A549 treated with AZD2906 at 1 μM for 4 hours (cell line): Measurements from ENCODE around the gene MOV10L1. TPM values are rescaled to one million over a fixed set of nuclear protein-coding genes. Genes with fewer than 3 reads are reported as not detected.

ENCODE experiments used
- total RNA-seq: library from RNA; stranded (reverse); fragments of 200-300 nt; extraction: Qiagen RNA extraction; gene quantifications from 5 replicates; pipeline ENCODE4 v1.2.3, GENCODE V29; 2022

MOV10L1 gene
- not detected in 5 replicates for total RNA-seq

DNA sequence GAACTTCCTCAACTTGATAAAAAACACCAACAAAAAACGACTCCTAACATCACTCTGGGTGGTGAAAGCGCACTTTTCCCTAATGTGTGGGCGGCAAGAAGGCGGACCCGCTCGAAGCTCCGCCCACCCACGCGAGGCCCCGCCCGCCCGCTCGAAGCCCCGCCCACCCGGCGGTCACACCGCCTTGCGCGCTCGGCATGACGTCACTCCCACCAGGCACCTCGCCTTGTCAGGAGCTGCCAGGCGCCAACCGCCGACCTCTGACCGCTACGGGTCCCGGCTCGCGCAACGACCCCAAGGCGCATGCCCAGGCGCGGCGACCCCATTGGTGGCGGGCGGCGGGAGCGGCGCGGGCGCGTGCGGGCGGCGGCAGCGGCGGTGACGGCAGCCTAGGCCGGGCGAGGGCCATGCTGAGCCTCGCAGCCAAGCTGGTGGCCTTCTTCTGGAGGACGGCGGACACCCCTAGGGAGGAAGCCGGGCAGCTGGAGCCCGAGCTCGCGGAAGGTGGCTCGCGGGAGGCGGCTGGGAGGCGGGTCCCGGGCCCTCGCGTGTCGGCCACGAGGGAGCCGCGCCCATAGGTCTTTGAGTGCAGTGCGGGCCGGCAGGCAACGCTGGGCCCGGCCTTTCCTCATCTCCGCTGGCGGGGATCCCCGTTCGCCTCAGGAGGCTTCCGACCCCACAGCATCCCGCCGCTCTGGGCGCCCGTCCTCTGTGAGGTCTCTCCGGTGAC is at the start of gene MOV10L1:
MOV10L1 (plus strand) TSS at position 325 of the 730 bp plus-strand sequence; CDS start at position 408, 83 bp downstream.

DNA sequence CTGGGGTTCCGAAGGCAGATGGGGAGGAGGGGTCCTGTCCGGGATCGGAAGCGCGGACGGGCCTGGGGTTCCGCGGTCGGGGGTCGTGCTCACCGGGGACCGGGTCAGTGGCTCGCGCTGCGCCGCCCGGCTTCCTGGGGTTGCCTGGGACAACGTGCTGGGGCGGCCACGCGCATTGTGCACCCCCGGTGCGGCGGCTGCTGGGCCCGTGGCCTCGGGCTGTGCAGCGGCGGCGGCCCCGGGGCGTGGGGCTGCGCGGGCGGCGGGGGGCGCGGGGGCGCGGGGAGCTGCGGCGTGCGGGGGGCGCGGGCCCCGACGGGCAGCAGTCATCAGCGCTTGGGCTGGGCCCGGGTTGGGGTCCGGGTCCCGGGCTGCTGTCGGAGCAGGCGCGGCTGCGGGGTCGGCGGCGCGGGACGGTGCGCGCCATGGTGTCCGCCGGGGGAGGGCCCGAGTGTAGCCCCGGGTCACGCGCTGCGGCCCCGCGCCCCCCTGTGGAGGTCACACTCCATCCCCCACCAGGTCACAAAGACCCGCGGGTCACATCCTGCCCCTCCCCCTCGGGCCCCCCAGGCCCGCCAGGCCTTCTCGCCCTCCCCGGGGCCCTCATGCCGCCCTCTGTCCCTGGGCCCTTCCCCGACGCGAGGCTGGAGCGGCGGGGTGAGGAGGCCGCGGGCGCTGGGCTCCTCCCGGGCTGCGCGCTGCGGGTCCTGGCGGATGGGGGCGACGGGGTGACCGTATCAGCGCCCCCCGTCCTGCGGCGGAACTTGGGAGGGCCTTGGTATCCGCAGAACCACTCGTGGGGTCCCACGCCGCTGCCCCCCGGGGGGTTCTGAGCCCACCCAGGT is 31.5 kb upstream of the MOV10L1 start, which contains the start of gene TTLL8:
TTLL8 (minus strand) TSS at position 238 of the 845 bp plus-strand sequence.

GRCh38 chr22:50085211-50085972 is 4.4 kb upstream of the MOV10L1 start, which contains the start of gene MLC1:
Gene MLC1, minus strand, starts transcription at chr22:50085426. Its CDS starts 524 bp downstream, at chr22:50084902.

DNA sequence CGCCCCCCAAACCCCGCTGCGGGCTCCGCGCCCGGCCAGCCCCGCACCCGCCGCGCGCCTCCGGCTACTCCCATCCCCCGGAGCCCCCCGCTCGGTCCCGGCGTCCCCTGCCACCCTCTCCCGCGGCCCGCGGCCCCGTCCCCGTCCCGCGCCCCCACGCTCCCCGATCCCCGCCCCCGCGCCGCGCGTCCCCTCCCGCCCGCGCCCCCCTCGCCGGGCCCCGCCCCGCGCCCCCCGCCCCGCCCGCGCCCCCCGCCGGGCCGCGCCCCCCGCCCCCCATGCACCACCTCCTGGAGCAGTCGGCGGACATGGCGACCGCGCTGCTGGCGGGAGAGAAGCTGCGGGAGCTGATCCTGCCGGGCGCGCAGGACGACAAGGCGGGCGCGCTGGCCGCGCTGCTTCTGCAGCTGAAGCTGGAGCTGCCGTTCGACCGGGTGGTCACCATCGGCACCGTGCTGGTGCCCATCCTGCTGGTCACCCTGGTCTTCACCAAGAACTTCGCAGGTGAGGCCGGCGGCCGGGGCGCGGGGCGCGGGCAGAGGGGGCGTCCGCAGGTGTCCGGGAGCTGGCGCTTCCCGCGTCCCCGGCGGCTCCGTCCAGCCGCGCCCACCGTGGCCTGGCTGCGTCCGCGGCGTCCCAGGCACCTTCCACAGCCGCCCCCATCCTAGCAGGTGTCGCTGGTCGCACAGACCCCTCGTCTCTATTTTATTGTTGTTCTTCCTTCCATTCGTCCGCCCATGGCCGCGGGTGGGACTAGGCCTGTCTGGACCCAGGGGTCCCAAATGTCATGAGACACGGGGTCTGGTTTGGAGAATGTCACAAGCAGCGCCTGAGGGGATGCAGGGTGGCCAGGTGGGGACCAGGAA is 80.9 kb downstream of the MOV10L1 start, which contains the start of gene PANX2:
PANX2 (plus strand) TSS at position 279 of the 866 bp plus-strand sequence; CDS start at position 279, 0 bp downstream.

GRCh38 chr22:50185375-50186087 is 95.7 kb downstream of the MOV10L1 start, which contains the start of gene TRABD:
Gene TRABD, plus strand, starts transcription at chr22:50185913. Its CDS starts 7,148 bp downstream, at chr22:50193061.

GRCh38 chr22:50200461-50201190 is 110.8 kb downstream of the MOV10L1 start, which contains the start of gene SELENOO:
Gene SELENOO, plus strand, starts transcription at chr22:50201011. Its CDS starts 26 bp downstream, at chr22:50201037.

Other genes starting within 250 kb of the MOV10L1 start
- 9.8 to 12.9 TPM (median 11.5 TPM) in 5 replicates for gene ZBED4, start 236.2 kb upstream of the MOV10L1 start, total RNA-seq
- 7.0 to 12.4 TPM (median 10.7 TPM) in 5 replicates for gene ALG12, start 171.6 kb upstream of the MOV10L1 start, total RNA-seq
- gene CRELD2, start 171.4 kb upstream of the MOV10L1 start, total RNA-seq = 21.8 to 33.6 TPM (median 29.0 TPM) in 5 replicates
- gene PIM3, start 129.2 kb upstream of the MOV10L1 start, total RNA-seq = 50.2 to 87.4 TPM (median 85.3 TPM) in 5 replicates
- 0.02 to 0.08 TPM (median 0.04 TPM) in 5 replicates for gene IL17REL, start 77.2 kb upstream of the MOV10L1 start, total RNA-seq
- gene TTLL8, start 31.7 kb upstream of the MOV10L1 start, total RNA-seq = not detected in 5 replicates
- 0.02 to 0.06 TPM (median 0.06 TPM) in 3 of 5 replicates, not detected in the others for gene MLC1, start 4.6 kb upstream of the MOV10L1 start, total RNA-seq
- gene PANX2, start 80.7 kb downstream of the MOV10L1 start, total RNA-seq = 5.3 to 6.6 TPM (median 5.8 TPM) in 5 replicates
- 23.2 to 37.9 TPM (median 34.9 TPM) in 5 replicates for gene TRABD, start 95.9 kb downstream of the MOV10L1 start, total RNA-seq
- gene SELENOO, start 111.0 kb downstream of the MOV10L1 start, total RNA-seq = 12.7 to 20.2 TPM (median 19.4 TPM) in 5 replicates
- 5.6 to 12.2 TPM (median 9.3 TPM) in 5 replicates for gene TUBGCP6, start 155.0 kb downstream of the MOV10L1 start, total RNA-seq
- 6.4 to 12.9 TPM (median 10.2 TPM) in 5 replicates for gene HDAC10, start 161.3 kb downstream of the MOV10L1 start, total RNA-seq
- gene MAPK12, start 171.7 kb downstream of the MOV10L1 start, total RNA-seq = 18.5 to 29.4 TPM (median 25.3 TPM) in 5 replicates
- gene MAPK11, start 180.4 kb downstream of the MOV10L1 start, total RNA-seq = 5.1 to 8.9 TPM (median 7.7 TPM) in 5 replicates
- 93.5 to 117 TPM (median 111 TPM) in 5 replicates for gene PLXNB2, start 217.6 kb downstream of the MOV10L1 start, total RNA-seq
- 2.4 to 3.6 TPM (median 3.2 TPM) in 5 replicates for gene DENND6B, start 237.0 kb downstream of the MOV10L1 start, total RNA-seq